ENCODE results near the gene ABTB2.
"Not testable (repeated sequence)": the region's sequence is repeated elsewhere in the genome, so short reads cannot be mapped to it uniquely, and the experiment has no call there.

ABTB2 gene

DNA sequence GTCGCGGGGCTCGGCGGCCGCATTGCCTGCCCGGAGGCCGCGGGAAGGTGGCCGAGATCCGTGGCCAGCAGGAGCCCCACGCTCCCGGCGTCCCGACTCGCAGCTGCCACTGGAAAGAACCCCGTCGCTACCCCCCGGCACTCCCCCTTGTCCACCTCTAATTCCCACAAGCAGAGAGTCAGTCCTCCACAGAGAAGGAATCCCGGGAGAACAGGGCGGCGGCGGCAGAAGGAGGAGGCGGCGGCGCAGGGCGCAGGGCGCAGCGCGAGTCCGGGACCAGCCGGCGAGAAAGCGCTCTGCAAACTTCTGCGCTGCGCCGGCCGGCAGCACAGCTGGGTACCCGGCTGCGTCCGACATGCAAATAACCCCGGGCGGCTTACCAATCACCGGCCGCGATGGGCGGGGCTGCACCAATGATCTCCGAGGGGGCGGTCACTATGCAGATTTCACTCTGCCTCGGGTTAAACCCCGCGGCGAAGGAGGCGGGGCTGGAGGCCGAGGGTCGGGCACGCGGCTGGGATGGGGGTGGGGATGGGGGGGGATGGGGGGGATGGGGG, at the start of gene ABTB2:
Gene ABTB2 (minus strand): TSS at position 310 of the 557 bp plus-strand sequence.
- H2AFZ ChIP-seq (ENCODE audit: low read depth, low read length): peak within 1 kb of the TSS; percentile 19
- H3K27me3 ChIP-seq (ENCODE audit: insufficient read depth, low read length): peaks cover 6% of the 10 kb centered on the region
- H3K4me1 ChIP-seq (ENCODE audit: insufficient read depth, low read length): peaks cover 27% of the 10 kb centered on the region
- peak within 1 kb of the TSS; percentile 60 for H3K4me3 ChIP-seq (ENCODE audit: low read length)
- no peaks in the 10 kb centered on the region for H3K9me3 ChIP-seq (ENCODE audit: low read length)
- no peaks in the 10 kb centered on the region for H3K36me3 ChIP-seq (ENCODE audit: insufficient read depth, low read length)

DNA sequence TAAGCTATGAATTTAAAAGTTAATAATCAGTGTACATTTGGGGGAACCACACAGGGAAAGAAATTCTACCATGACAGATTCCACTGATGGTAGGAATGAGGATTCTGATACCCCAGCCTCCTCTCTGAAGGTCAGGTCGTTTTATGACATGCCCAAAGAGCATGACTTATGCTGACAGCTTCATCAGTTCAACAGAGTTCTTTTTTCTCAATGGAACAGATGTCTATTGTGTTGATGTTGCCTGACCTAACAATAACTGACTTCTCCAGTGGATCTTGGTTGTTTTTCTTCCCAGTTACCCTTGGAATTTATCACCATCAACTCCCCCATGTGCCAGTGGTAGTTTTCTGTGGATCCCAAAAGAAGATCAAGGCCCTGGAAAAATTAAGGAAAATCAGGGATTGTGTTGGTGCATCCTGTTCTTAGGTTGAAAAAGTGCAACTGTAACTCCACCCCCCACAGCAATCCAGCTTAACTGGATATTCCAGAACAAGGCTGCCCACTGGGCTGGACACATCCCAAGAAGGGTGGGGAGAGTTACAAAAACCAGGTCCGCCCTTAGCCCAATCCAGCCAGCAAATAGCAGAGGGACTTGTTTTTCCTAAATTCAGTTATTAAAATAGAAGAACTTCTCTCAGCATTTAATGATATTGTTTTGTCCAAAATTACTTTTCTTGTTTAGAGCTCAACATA, 49.5 kb upstream of the ABTB2 start:
- Histone ChIP-seq H2AFZ (ENCODE audit: low read depth, low read length) (no peak overlapping the region), H3K36me3 (ENCODE audit: insufficient read depth, low read length) (no peaks in the 10 kb centered on the region), H3K4me3 (ENCODE audit: low read length) (no peak overlapping the region), H3K9me3 (ENCODE audit: low read length) (no peaks in the 10 kb centered on the region), H3K4me1 (ENCODE audit: insufficient read depth, low read length) (no peaks in the 10 kb centered on the region), H3K27me3 (ENCODE audit: insufficient read depth, low read length) (peaks cover 4% of the 10 kb centered on the region)

DNA sequence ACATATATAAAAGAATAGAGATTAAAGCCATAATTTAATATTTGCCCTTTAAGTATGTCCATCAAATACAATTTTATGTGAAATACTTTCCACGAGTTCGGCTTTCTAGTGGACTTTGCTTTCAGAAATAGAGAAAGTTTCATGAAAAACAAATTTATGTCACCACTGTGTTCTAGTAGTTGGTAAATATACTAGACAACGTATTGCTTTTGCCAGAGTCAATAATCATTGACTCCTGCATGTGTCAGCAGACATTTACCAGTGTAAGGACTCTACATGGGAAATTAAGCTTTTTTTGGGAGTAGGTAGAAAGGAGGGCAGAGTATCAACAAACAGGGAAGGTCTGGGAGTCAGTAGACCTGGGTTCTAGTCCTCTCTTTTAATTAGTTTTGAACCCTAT, 48.6 kb upstream of the ABTB2 start:
- H3K4me3 ChIP-seq (ENCODE audit: low read length): no peak overlapping the region
- H3K27me3 ChIP-seq (ENCODE audit: insufficient read depth, low read length): peaks cover 4% of the 10 kb centered on the region
- no peaks in the 10 kb centered on the region for H3K4me1 ChIP-seq (ENCODE audit: insufficient read depth, low read length)
- H2AFZ ChIP-seq (ENCODE audit: low read depth, low read length): no peak overlapping the region
- H3K9me3 ChIP-seq (ENCODE audit: low read length): no peaks in the 10 kb centered on the region
- no peaks in the 10 kb centered on the region for H3K36me3 ChIP-seq (ENCODE audit: insufficient read depth, low read length)

DNA sequence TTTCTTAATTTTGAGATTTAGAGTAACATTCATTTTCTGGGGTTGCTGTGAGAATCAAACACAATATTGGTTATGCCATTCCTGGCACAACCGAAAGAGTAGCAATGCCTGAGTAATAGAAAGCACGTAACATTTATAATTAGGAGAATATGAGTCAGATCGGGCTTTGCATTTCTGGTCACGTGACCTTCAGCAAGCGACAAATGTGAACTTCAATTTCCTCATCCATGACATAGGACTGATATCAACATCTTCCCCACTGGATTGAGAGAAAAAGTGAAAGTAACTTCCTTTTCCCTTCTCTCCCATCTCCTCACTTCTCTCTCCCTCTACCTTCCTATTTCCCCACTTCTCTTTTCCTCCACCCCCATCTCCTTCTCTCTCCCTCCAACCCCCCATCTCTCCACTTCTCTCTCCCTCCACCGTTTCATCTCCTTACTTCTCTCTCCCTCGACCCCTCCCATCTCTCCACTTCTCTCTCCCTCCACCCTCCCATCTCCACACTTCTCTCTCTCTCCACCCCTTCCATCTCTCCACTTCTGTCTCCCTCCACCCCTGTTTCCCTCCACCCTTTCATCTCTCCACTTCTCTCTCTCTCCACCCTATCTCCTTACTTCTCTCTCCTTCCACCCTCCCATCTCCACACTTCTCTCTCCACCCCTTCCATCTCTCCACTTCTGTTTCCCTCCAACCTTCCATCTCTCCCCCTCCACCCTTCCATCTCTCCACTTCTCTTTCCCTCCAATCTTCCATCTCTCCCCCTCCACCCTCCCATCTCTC, 47.5 kb upstream of the ABTB2 start:
- Histone ChIP-seq H3K36me3 (ENCODE audit: insufficient read depth, low read length) (no peaks in the 10 kb centered on the region), H3K9me3 (ENCODE audit: low read length) (no peaks in the 10 kb centered on the region), H3K4me1 (ENCODE audit: insufficient read depth, low read length) (no peaks in the 10 kb centered on the region), H3K27me3 (ENCODE audit: insufficient read depth, low read length) (peaks cover 4% of the 10 kb centered on the region), H2AFZ (ENCODE audit: low read depth, low read length) (no peak overlapping the region), H3K4me3 (ENCODE audit: low read length) (no peak overlapping the region)

DNA sequence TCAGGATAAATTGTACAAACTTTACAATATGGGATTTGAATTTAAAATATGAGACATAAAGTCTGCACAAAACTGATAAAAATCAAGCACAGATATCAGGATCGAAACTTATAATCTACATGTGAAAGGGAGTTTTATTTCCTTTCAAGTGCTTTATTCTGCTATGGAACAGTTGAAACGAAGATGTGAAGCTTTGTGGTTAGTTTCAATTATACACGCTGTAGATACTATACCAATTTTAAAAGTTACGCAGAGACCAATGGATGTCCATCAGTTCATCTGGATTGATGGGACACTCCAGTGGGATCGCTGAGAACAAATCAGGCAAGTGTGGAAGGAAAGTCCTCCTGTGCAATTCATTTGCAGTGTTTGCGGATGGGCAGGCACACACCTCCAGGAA, 46.5 kb upstream of the ABTB2 start:
- H3K27me3 ChIP-seq (ENCODE audit: insufficient read depth, low read length): peaks cover 4% of the 10 kb centered on the region
- no peaks in the 10 kb centered on the region for H3K36me3 ChIP-seq (ENCODE audit: insufficient read depth, low read length)
- H3K4me3 ChIP-seq (ENCODE audit: low read length): no peak overlapping the region
- H3K9me3 ChIP-seq (ENCODE audit: low read length): no peaks in the 10 kb centered on the region
- no peaks in the 10 kb centered on the region for H3K4me1 ChIP-seq (ENCODE audit: insufficient read depth, low read length)
- H2AFZ ChIP-seq (ENCODE audit: low read depth, low read length): no peak overlapping the region

DNA sequence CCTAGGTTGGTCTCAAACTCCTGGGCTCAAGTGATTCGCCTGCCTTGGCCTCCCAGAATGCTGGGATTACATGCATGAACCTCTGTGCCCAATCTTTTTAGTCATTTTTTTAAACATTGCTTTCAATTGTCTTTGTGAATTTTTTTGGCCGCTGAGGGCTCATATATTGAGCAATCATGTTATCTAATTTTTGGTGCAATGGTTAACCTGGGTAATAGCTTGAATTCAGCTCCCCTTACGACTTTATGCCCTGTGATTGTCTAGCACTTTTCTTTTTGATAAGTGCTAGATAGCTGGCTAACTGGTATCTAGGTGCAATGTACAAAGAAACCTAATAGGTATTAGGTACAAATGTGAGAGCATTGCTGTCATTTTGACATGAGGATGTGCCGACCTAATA, 45.6 kb upstream of the ABTB2 start:
- Histone ChIP-seq H2AFZ (ENCODE audit: low read depth, low read length) (no peak overlapping the region), H3K4me1 (ENCODE audit: insufficient read depth, low read length) (no peaks in the 10 kb centered on the region), H3K4me3 (ENCODE audit: low read length) (no peak overlapping the region), H3K27me3 (ENCODE audit: insufficient read depth, low read length) (peaks cover 4% of the 10 kb centered on the region), H3K36me3 (ENCODE audit: insufficient read depth, low read length) (no peaks in the 10 kb centered on the region), H3K9me3 (ENCODE audit: low read length) (no peaks in the 10 kb centered on the region)

DNA sequence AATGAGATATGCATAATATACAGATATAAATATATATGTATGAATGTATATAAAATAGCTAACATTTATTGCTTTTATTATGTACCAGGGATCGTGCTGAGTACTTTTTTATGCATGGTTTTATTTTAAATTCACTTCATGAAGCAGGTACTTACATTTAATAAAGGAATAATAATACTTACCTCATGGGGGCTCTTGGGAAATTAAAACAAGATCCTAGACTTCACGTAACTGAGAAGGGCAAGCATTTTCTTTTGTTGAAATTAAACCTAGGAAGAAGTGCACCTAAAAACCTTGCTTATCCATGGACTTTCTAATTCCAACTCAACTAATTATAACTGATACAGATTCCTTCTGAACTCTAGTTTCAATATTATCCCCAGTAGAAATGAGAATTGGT, 40.0 kb upstream of the ABTB2 start:
- H3K27me3 ChIP-seq (ENCODE audit: insufficient read depth, low read length): no peaks in the 10 kb centered on the region
- H3K4me3 ChIP-seq (ENCODE audit: low read length): no peak overlapping the region
- H3K4me1 ChIP-seq (ENCODE audit: insufficient read depth, low read length): no peaks in the 10 kb centered on the region
- no peak overlapping the region for H2AFZ ChIP-seq (ENCODE audit: low read depth, low read length)
- no peaks in the 10 kb centered on the region for H3K36me3 ChIP-seq (ENCODE audit: insufficient read depth, low read length)
- H3K9me3 ChIP-seq (ENCODE audit: low read length): no peaks in the 10 kb centered on the region

DNA sequence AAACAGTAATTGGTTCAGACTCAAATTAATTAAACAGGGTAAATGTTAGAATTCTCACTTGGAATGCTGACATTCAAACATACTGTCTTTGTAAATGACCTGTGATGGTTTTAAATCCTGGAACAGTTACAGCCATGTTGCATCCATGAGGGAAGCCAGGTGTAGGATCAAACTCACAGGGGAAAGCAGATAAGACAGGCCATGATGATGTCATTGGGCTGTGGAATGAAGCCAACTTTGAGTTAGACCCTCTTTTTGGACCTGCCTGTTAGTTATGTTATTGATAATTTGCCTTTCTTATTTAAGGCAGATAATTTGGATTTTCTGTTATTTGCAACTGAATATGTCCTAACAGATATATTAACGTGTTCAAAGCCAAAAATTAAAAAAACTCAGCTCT, 39.3 kb upstream of the ABTB2 start:
- no peak overlapping the region for H2AFZ ChIP-seq (ENCODE audit: low read depth, low read length)
- H3K9me3 ChIP-seq (ENCODE audit: low read length): no peaks in the 10 kb centered on the region
- H3K36me3 ChIP-seq (ENCODE audit: insufficient read depth, low read length): no peaks in the 10 kb centered on the region
- H3K27me3 ChIP-seq (ENCODE audit: insufficient read depth, low read length): no peaks in the 10 kb centered on the region
- no peak overlapping the region for H3K4me3 ChIP-seq (ENCODE audit: low read length)
- H3K4me1 ChIP-seq (ENCODE audit: insufficient read depth, low read length): no peaks in the 10 kb centered on the region

DNA sequence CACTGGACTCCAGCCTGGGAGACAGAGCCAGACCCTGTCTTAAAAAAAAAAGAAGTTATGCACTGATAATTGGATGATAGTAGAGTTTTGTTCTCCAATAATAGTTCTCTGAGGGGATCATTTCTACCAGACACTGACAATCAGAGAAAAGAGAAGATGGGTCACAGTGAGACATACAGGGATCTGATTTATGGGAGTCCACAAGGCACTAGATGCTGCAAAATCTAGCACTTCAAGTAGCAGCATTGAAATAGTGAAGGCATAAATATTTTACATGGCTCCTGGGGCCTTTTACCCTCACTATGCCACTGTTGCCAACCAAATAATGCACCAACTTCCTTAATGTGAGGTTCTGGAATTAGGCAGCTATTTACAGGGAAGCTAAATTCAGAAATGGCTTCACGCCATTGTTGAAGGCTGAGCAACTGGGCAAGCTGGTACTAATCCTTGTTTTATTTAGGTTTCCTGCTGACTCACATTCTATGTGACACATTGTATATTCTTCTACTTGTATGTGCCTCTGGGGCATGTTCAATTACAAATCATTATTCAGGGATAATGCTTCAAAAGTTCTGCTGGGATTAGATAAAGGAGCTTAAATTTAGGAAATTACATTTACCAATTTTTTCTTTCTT, 38.2 kb upstream of the ABTB2 start:
- Histone ChIP-seq H3K4me3 (ENCODE audit: low read length) (no peak overlapping the region), H3K9me3 (ENCODE audit: low read length) (no peaks in the 10 kb centered on the region), H3K4me1 (ENCODE audit: insufficient read depth, low read length) (no peaks in the 10 kb centered on the region), H3K27me3 (ENCODE audit: insufficient read depth, low read length) (no peaks in the 10 kb centered on the region), H2AFZ (ENCODE audit: low read depth, low read length) (no peak overlapping the region), H3K36me3 (ENCODE audit: insufficient read depth, low read length) (no peaks in the 10 kb centered on the region)

DNA sequence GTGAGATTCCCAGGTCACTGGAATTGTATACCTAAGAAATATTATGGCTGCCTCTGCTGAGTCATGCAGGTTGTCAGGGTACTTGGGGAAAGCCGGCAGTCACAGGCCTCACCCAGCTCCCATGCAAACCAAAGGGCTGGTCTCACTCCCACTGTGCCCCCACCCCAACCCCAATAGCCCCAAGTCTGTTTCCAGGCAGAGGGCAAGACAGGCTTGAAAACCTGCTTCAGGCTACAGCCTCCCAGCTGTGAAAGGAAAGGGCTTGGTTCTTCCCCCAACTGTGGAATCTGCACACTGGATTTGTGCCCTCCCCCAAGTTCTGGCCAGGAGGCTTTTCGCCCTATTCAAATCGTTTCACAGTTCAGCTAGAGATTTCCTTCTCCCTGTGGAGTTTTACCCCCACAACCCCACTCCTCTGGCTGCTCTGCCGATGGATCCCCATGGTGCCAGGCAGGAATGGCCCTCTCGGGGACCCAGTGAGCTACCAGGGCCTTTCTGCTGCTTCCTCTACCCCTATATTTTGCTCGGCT, 37.0 kb upstream of the ABTB2 start:
- no peaks in the 10 kb centered on the region for H3K9me3 ChIP-seq (ENCODE audit: low read length)
- no peaks in the 10 kb centered on the region for H3K36me3 ChIP-seq (ENCODE audit: insufficient read depth, low read length)
- H3K4me3 ChIP-seq (ENCODE audit: low read length): no peak overlapping the region
- no peak overlapping the region for H2AFZ ChIP-seq (ENCODE audit: low read depth, low read length)
- H3K27me3 ChIP-seq (ENCODE audit: insufficient read depth, low read length): no peaks in the 10 kb centered on the region
- no peaks in the 10 kb centered on the region for H3K4me1 ChIP-seq (ENCODE audit: insufficient read depth, low read length)

DNA sequence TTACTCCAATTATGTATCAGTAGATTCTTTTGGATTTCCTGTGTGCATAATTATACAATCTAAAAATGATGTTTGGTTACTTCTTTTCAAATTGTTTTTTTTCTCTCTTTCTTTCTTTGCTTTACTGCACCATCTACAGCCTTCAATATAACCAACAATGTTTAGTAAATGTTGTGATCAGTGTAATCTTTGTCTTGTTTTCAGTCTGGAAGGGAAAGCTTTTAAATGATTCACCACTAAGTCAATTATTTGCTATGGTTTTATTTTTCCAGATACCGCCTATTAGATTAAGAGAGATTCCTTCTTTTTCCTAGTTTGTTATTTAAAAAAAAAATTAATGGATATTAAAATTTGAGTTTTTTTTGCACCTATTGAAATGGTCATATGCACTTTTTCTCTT, 29.8 kb upstream of the ABTB2 start:
- no peaks in the 10 kb centered on the region for H3K4me1 ChIP-seq (ENCODE audit: insufficient read depth, low read length)
- no peak overlapping the region for H2AFZ ChIP-seq (ENCODE audit: low read depth, low read length)
- no peaks in the 10 kb centered on the region for H3K36me3 ChIP-seq (ENCODE audit: insufficient read depth, low read length)
- H3K4me3 ChIP-seq (ENCODE audit: low read length): no peak overlapping the region
- H3K9me3 ChIP-seq (ENCODE audit: low read length): no peaks in the 10 kb centered on the region
- no peaks in the 10 kb centered on the region for H3K27me3 ChIP-seq (ENCODE audit: insufficient read depth, low read length)

DNA sequence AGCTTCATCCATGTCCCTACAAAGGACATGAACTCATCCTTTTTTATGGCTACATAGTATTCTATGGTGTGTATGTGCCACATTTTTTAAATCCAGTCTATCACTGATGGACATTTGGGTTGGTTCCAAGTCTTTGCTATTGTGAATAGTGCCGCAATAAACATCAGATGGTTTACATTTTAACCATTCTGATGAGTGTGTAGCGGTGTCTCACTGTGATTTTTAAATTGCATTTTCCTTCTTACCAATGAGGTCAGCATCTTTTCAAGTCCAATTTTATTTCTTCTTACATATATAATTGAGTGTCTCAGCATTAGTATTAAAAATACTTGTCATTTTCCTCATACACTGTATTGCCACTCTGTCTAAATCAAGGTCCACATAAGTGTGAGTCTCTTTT, 28.5 kb upstream of the ABTB2 start:
- not testable (repeated sequence) for H2AFZ ChIP-seq (ENCODE audit: low read depth, low read length); H3K4me1 ChIP-seq (ENCODE audit: insufficient read depth, low read length); H3K36me3 ChIP-seq (ENCODE audit: insufficient read depth, low read length); H3K9me3 ChIP-seq (ENCODE audit: low read length); H3K27me3 ChIP-seq (ENCODE audit: insufficient read depth, low read length); H3K4me3 ChIP-seq (ENCODE audit: low read length)
